Measurements from ENCODE around the gene FCN2. TPM values are rescaled to one million over a fixed set of nuclear protein-coding genes. Genes with fewer than 3 reads are reported as not detected.

Gene FCN2
- polyA plus RNA-seq (ENCODE audit: insufficient read depth in 1 of 5, insufficient read length in 5 of 5, low replicate concordance in 1 of 5) = under 1 TPM in 3 of 5 donors, not detected in 2; 0.11 to 0.20 (median 0.14) TPM
- long read RNA-seq, donor 1 = 0 reads
- long read RNA-seq, donor 2 = 0 reads
- long read RNA-seq, donor 3 = 0 reads
- long read RNA-seq, donor 4 = 0 reads
- long read RNA-seq, donor 5 = 0 reads
- long read RNA-seq, donor 6 = 0 reads
- long read RNA-seq, donor 7 = 0 reads
- long read RNA-seq, donor 8 = 0 reads

DNA sequence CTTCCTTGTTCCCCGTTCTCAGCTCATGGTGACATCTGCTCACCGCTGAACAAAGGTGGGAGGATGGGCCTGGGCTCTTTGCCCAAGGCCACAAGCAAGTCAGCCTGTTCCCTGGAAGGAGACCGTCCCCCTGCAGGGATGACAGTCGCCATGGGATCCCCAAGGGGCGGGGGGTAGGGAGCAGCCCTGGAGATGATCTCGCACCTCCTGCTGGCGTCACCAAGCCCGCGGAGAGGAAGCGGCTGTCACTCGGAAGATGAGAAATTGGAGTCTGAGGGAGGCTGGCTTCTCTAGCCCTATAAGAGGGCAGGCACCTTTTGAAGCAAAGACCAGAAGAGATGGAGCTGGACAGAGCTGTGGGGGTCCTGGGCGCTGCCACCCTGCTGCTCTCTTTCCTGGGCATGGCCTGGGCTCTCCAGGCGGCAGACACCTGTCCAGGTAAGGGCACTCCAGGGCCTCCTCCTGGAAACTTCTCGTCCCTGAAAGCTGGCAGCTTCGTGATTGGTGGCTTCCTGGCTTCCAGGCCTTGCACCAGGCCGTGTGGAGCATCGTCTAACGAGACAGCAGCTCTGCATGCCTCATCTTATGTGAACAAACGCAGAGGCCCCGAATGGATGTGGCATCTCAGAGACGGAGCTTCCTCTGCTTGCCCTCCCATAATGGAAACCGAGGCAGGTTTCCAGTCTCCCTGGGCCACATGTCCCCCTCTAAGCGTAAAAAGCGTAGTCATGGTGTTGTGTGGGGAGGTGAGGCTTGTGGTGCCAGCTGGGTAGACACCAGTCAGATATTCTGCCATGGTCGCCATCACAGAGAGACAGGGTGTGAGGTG, at the start of gene FCN2:
TSS of gene FCN2 (plus strand) at position 327 of the 829 bp plus-strand sequence. CDS start at position 339, 12 bp downstream.
- no peak for DNase-seq

DNA sequence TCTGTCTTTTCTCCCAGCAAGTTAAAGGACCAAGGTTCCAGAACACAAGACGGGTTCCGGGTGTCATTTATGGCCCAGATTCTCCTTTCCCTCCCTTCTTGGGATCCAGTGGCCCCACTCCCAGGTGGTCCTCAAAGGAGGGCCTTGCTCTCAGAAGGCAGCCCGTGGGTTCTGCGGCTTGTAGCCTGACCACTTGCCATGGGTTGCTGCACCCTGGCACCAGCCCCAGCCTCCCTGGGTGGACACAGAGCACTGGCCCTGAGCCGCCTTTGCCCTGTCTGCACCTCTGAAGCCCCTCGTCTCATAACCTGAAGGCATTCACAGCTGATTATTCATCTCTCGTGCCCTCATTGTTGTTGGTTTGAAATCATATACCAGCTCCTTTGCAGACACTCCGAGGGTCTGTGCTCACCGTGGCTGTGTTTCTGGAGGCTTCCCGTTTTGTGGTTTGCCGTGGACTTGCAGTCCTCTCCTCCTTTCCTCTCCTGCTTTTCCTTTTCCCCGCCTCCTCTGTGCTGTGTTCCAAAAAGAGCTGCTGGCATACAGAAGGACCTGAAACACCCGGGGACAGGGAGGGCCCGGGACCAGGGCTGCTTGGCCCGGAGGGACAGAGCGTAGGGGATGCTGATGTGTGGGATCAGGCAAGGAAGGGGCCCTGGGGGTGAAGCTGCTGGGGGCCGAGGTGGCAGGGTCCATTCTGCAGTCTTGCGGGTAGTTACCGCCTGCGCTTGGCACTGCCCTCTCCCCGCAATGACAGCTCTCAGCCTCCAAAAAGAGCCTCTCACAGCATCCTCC, 49.5 kb upstream of the FCN2 start:
- no peak for DNase-seq

DNA sequence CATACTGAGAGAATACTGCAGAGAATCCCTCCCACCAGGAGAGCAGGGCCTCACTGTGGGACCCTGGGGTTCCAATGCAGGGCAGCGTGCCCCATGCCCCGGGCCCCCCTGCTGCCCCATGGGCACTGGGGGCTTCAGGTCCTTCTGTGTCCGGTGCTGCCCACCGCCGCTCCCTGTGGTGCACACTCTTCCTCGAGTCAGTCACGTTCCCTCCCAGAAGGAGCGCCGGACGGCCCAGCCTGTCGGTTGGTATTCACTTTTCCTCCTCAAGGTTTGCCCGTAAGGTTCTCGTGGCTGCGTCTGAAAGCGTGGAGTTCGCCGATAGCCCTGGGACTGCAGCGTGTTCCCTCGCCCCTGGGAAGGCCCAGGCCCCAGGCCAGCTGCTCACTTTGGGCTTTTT, 48.1 kb upstream of the FCN2 start:
- DNase-seq = no peak

DNA sequence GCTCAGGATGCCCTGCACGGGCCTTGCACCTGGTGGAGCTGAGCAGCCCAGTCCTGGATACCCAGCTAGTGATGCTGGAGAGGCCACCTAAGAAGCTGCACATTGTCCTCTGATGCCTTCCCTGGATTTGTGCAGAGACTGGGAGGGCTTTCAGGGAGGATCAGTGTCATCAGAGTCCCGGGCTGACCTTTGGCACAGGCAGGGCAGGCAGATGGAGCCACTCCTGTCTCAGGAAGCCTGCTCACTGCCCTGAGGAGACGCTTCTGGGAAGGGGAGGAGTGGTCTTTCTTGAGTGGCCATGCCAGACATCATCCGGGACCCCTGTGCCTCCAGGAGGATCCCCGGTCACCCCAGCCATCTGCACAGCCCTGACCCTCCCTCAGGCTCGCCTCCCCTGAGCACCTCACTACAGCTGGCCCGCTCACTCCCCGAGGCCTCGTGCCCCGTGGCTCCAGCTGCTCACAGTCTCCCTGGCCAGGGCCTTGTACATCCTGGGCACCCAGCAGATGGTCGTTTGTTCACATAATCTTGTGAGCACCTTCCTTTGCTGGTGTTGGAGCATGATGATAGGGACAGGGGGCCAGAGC, 47.2 kb upstream of the FCN2 start:
- no peak for DNase-seq

DNA sequence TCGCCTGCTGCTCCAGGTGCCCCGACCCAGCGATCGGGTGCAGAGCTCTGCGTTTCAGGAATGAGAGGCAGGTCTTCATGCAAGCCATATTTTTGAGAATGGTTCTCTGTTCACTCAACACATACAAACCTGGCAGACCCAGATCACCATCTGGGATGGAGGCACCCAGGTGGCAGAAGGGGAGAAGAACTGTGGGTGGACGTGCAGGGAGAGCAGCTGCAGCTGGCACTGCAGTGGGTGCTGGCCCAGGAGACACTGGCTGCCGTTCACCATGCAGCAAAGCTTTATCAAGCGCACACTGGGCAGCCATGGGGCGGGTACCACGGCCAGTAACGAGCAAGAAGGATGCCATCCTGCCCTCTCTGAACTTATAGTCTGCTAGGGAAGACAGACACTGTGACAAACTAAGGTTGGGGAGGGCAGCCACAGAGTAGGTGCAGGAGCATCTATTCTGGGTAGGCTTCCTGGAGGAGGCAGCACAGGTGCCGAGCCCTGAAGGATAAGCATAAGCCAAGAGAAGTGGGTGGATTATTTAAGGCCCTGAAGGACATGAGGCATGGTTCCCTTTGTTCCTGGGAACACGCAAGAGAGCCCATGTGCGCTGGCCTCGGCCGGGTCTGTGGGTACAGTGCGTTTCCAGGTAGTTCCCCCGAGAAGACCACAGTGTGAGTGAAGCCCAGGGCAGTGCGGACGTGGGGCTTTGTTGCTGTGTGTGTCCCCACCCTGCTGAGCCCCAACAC, 46.2 kb upstream of the FCN2 start:
- DNase-seq = no peak

DNA sequence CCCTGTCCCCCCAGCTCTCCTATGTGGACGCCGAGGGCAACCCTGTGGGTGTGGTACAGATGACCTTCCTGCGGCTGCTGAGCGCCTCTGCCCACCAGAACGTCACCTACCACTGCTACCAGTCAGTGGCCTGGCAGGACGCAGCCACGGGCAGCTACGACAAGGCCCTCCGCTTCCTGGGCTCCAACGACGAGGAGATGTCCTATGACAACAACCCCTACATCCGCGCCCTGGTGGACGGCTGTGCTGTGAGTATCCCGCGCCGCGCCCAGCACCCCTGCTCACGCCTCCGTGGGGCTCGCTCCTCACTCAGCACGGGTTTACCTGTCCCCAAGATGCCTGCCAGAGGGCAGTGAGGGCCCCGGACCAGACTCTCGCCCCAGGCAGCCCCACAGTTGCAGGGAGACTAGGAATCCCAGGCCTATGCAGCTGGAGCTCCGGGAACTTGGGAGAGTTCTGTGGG, 45.6 kb upstream of the FCN2 start:
- no peak for DNase-seq

DNA sequence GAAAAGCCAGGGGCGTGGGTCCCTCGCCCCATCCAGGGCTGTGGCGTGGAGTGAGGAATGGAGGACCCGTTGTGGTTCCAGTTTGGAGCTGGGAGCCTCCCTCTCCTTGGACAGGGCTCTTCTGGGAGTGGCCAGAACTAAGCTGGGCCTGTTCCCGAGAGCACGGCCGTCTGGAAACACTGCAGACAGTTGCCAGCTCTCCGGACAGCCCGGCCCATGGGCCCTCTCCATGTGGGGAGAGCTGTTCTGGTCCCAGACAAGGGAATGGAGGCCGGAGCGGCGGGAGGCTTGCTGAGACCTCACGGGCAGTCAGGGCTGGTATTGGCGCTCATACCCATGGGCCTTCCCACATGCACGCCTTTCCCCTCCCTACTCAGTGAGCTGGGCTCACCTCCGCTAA, 45.2 kb upstream of the FCN2 start:
- DNase-seq = no peak

DNA sequence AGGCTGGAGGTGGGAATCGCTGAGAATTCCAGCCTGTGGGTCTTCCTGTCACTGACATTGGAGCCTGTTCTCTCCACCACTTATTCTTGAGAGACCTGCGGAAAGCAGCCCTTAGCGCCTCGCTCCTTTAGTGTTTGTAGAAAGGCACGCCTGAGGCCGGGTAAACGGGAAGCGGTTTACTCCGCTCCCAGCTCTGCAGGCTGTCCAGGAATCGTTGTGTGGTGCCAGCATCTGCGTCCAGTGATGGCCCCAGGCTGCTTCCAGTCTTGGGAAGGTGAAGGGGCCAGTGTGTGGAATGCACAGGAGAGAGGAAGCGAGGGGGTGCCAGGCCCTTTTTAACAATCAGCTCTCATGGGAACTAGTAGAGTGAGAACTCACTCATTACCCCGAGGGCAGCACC, 44.6 kb upstream of the FCN2 start:
- no peak for DNase-seq

DNA sequence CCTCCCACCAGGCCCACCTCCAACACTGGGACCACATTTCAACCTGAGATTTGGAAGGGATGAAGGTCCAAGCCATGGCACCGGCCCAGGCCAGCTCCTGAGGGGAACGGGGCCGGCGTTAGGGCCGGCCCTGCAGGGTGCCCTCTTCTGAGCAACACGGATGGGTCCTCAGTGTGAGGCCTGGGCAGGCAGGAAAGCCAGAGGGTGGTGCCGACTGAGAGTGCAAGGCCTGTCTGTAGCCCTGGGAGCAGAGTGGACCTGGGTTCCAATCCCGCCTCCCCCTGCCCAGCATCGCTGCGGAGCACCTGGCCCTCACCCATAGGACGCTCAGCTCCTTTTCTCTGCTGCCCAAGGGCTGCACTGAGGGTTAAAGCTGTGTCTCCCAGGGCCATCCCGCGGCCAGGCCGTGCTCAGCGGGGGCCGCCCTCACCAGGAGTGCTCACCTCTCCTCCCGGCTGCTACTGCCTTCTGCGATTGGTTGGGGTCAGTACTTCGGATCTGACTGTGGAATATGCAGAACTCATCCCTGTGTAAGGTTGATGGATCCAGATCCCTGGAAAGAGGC, 44.1 kb upstream of the FCN2 start:
- no peak for DNase-seq

DNA sequence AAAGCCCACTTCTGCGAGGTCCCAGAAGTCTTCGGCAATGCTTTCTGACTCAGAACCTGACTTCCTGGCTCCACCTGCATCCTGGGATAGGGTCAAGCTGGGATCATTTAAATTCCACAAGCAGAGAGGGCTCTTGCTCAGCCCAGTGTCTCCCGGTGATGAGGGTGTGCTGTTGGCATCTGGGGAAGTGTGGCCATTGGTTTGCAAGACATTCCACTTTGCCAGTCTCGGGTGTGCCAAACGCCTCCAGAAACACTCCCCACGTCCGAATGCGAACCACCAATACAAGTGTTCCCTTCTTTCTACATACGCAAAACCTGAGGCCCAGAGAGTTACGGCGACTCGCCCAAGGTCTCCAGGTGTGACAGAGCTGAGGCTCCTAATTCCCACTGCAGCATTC, 43.1 kb upstream of the FCN2 start:
- no peak for DNase-seq

DNA sequence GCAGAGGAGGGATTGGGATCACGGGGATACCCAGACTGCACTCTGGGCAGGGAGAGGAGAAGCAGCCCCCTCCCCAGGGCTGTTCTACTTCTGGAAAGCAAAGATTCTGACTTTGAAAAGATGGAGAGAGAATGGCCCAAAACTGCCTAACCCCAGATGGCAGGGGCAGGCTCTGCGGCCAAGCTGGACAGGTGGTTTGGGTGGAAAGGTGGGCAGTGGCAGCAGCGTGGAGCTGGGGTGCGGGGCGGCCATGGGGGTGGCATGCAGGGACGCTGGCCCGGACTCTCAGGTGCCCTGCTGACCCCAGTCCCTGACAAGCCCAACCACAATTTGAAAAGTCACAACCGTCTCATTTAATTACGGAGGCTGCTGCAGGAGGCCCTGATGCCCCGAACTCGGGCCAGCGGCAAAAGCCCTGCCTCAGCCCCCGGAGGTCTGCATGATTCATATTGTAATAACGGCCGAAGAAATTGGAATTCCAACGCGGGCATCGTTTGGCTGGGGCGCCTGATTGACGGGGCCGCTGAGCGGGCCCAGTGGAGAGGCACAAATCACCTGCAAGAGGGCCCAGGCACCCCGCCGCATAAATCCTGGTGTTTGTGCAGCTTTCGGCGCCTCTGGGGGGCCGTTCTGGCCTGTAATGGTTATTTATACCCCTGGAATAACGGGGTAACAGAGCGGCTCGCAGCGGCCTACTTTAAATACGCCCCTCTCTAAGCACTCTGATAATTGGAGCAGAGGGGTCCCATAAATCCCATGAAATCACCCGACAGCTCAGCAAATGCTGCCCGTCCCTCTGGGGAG, 41.8 kb upstream of the FCN2 start:
- DNase-seq = no peak

DNA sequence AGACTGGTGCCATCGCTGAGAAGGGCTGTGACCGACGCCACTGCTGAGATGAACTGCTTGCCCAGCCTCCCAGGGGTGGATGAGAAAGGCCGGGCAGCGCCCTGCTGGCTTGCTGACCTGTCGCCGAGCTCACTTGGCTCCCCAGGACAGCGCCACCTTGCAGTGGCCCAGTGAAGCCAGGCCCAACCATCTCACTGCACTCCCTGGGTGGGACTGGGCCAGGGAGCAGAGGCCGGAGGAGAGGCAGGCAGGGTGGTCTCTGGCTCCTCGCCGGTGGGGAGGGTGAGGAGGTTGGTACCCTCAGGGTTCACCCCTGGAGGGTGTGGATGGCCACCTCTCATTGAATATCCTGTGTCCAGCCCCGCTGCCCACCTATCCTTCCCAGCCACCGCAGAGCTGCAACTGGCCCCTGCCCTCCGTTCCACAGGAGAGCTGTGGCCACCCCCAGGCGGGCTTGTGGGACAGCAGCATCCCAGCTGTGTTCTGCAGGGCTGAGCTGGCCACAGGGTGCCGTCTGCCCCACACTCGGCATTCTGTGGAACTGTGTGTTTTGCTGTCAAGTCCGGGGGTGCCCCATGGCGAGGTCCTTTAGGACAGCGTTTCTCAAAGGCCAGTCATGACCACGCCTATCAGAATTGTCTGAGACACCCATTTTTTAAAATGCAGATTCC, 41.0 kb upstream of the FCN2 start:
- no peak for DNase-seq

DNA sequence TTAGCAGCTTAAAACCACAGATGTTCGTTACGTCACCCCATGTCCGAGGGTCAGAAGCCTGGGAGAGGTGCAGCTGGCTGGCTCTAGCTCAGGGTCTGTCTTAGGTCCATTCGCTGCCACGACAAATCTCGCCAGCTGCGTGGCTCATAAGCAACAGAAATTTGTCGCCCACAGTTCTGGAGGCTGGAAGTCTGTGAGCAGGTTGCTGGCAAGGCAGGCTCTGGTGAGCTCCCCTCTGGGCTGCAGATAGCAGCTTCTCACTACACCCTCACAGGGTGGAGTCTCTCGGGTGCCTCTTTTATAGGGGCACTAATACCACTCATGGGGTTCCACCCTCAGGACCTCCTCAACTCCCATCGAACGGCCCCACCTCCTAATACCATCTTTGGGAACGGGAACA, 40.1 kb upstream of the FCN2 start:
- no peak for DNase-seq

DNA sequence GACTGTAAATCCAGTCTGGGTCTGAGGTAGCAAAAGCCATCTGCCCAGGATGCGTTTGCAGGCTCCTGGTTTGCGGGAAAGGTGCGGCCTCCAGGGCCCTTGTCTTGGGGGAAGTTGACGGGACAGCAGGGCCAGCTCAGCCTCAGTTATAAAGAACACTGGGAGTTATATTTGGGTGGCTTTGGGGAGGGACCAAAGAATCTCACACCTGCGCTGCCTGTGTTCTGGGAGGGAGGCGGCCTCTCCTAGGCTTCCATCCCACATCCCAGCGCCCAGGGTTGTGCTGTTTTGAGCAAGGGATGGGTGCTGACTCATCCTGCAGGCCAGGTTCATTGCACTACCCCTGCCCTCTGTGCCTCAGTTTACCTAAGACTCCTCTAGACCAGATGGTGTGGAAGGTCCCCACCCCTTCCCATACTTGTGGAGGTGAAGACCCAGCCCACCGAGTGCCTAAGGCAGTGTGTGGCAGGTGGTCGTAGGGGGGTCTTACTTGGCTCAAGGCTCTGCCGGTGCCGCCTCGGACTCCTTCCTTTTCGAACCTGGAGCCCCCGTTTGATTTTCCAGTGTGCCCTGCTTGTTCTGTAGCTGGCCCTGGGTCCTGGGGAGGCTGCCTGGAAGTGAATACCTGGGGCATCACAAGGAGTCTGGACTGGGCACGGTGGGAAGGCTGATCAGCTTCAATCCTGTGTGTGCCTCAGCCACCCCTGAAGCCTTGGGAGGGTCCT, 39.3 kb upstream of the FCN2 start:
- DNase-seq = no peak

DNA sequence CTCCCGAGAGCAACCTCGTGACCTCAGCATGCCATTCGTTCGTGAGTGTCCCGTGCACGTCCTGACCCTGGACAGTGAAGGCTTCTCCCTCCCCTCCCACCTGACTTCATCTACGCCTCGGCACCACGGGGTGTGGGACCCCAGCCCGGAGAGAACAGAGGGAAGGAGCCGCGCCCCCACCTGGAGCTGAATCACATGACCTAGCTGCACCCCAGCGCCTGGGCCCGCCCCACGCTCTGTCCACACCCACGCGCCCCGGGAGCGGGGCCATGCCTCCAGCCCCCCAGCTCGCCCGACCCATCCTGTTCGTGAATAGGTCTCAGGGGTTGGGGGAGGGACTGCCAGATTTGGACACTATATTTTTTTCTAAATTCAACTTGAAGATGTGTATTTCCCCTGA, 38.3 kb upstream of the FCN2 start:
- DNase-seq = no peak

DNA sequence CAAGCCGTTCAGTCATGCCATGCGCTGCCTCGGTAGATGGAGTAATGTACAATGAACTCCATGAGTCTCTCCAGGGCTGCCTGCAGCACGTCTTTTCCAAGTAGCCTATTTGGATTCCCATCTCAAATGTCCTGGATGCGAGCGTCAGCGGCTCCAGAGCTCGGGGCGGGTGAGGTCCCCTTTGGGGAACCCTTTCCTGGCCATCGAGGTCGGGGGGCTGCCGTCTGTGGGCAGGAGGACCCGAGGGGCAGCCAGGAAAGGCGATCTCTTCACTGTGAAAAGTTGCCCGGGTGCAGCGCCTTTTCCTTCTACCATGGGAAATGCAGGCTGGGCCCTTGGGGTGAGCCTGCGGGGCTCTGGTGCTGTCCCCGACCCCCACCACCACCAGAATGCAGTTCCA, 36.9 kb upstream of the FCN2 start:
- no peak for DNase-seq

DNA sequence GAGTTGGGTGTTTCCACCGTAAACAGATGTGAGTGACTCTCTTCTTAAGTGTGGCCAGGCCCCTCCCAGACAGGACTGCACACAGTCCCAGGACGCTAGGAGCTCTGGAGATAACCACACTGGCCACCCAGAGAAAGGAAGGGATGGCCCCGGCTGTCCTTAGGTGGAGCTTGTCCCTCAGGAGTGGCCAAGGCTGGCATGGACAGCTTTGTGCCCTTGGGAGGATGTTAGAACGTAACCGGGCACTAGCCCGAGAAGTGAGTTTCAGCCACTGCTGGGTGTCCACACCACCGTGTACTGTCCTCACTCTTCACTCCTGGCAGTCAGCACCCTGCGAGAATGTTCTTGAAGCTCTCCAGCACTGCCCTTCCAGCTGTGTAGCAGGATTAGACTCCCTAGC, 35.8 kb upstream of the FCN2 start:
- no peak for DNase-seq

DNA sequence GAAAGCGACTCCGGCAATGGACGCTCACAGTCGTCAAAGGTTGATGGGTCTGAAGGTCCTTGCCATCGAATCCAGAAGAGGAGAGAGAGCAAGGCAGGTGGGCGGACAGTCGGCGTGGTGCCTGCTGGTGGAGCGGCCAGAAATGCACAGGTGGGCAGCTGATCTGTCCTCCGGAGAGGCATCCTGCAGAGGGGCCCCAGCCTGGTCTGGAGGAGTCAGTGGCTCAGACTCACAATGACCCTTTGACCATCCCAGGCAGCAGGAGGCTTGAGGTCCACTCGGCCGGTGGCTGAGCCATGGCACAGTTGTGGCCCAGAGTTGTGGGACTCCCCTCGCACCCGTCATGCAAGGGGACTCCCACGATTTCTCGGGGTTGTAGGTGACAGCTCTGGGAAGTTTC, 34.4 kb upstream of the FCN2 start:
- no peak for DNase-seq

DNA sequence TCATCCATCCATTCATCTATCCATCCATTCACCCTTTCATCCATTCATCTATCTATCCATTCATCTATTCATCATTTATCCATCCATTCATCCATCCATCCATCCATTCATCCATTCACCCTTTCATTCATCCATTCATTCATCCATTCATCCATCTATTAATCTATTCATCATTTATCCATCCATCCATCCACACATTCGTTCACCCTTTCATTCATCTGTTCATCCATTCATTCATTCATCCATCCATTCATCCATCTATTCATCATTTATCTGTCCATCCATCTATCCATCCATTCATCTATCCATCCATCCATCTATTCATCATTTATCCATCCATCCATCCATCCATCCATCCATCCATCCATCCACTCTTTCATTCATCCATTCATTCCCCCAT, 33.9 kb upstream of the FCN2 start:
- DNase-seq = no peak

Data from right lung (tissue), 10 donors.